NCI-H146 treated with DMSO at 0.1 percent for 48 hours (cell line): ENCODE data around the gene PPP1R12C.
A peak's percentile ranks its signal among the peaks of the same experiment; 100 is the strongest.
"Not testable (repeated sequence)": the region's sequence is repeated elsewhere in the genome, so short reads cannot be mapped to it uniquely, and the experiment has no call there.

Experiments
- DNase-seq: peaks from one replicate; lab custom pipeline; 2025; ENCODE audit not compliant: unreplicated experiment; lab: John Stamatoyannopoulos, UW

Gene PPP1R12C

GRCh38 chr19:55116859-55117662 is at the start of gene PPP1R12C:
PPP1R12C (minus strand) TSS chr19:55117637; CDS start chr19:55117543, 94 bp downstream.
- no peak for DNase-seq

GRCh38 chr19:55166530-55167268 is 49.3 kb upstream of the PPP1R12C start, which contains the start of gene DNAAF3:
DNAAF3 (minus strand) TSS chr19:55166613; CDS start chr19:55166413, 200 bp downstream.
- peak; percentile 97 for DNase-seq

GRCh38 chr19:55165952-55166529 is 48.6 kb upstream of the PPP1R12C start:
- peak; percentile 71 for DNase-seq

- no peak for DNase-seq
Measured at GRCh38 chr19:55161571-55162322, 44.3 kb upstream of the PPP1R12C start.

DNA sequence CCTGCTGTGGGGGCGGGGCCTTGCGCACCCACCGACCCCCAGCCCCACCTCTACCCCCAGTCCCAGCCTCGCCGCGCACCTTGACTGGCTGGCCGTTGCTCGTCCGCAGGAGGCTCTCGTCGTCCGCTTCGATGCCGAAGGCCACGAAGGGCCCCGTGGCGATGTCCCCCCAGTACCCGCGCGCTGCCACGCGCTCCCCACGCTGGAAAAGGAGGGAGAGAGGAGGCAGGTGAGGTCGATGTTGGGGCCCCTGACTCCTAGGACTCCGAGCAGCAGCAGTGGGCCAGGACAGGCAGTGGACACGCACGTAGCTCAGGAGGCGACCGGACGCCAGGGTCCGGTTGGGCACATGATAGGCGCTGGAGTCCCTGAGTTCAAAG is 43.5 kb upstream of the PPP1R12C start:
- no peak for DNase-seq

- DNase-seq, result peak; percentile 93
Measured at GRCh38 chr19:55160128-55160985, 42.9 kb upstream of the PPP1R12C start.

DNA sequence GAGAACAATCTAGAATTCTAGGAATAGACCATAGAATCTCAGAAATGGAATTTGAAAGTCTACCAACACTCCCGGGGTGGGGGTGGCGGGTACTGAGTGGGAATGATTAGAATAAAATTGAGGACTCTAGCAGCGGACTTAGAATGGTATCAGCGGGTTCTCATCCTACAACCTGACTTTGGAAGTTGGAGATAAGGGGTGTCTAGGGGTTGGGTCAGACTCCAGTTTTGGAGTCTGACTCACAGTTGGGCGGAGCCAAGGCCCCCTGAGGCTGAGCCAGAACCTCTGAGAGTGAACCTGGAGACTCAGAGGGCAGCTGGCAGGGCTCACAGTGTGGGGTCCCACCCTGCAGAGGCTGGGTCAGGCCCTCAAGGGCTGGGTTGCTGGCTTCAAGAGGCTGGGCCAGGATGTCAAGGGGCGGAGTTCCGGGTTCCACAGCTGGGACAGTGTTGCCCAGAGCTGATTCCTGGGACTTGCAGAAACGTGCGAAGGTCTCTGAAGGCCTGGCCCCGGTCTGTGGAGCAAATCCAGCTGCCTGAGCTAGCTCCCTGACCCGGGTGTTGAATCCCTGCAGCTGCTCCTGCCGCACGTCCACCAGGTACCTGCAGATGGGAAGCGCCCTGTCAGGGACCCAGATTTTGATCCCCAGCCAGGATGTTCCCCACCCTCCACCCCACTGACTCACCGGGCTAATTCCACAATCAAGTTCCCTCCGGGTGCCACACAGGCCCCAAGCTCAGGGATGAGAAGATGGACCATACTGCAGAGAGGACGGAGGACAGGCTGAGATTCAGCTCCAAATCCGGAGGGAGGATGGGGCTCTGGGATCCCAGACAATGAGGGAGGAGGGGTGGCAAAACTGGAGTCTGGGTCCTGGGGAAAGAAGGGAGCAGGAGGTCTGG is 41.7 kb upstream of the PPP1R12C start:
- DNase-seq, result no peak

DNA sequence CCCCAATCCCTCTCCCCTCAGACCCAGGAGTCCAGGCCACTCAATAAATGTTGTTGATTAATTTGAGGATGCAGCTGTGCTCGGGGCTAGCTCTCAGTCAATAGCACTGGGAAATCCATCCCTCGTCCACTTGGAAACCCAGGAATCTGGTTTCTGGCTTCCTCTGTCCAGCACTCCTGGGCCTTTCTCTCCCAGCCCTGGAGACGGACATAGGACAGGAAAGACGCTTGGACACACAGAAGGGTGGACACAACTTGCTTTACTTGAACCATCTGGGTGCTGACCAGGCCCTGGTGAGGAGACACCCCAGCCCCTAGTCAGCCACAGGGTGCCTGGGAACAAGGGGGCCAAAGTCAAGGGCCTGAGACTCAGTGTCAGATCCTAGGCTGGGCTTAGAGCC is 41.0 kb upstream of the PPP1R12C start:
- DNase-seq, result no peak

GRCh38 chr19:55157064-55157908 is 39.8 kb upstream of the PPP1R12C start, which contains the start of gene TNNI3:
TNNI3 (minus strand) TSS chr19:55157732; CDS start chr19:55157589, 143 bp downstream.
- DNase-seq, result no peak

- peak; percentile 90 for DNase-seq
Measured at GRCh38 chr19:55156202-55157063, 39.0 kb upstream of the PPP1R12C start.

- not testable (repeated sequence) for DNase-seq
Measured at GRCh38 chr19:55155784-55156183, 38.3 kb upstream of the PPP1R12C start.

- DNase-seq, result no peak
Measured at GRCh38 chr19:55153652-55154264, 36.3 kb upstream of the PPP1R12C start.

- no peak for DNase-seq
Measured at GRCh38 chr19:55152017-55152416, 34.6 kb upstream of the PPP1R12C start.

- DNase-seq, result no peak
Measured at GRCh38 chr19:55149078-55150003, 31.9 kb upstream of the PPP1R12C start, which contains the start of gene TNNT1. TNNT1 (minus strand) TSS chr19:55149206; CDS start chr19:55147157, 2,049 bp downstream.

- no peak for DNase-seq
Measured at GRCh38 chr19:55147545-55148251, 30.3 kb upstream of the PPP1R12C start.
